HEK293 (cell line): ENCODE data around the gene TGFB3.

Experiments
- OVOL3 ChIP-seq: fragments of 450-650 bp; formaldehyde crosslinking; IDR thresholded peaks from 2 replicates; pipeline ENCODE4 v1.5.1; 2016; ENCODE audit warnings: missing biosample characterization, missing genetic modification characterization
- TCF7L2 ChIP-seq: IDR thresholded peaks from 2 replicates; pipeline ENCODE4 v1.6.1; 2011; ENCODE audit warnings: low read depth, mild to moderate bottlenecking, inconsistent platforms, low read length, moderate library complexity, borderline replicate concordance
- ZNF16 ChIP-seq: fragments of 450-650 bp; formaldehyde crosslinking; IDR thresholded peaks from 2 replicates; pipeline ENCODE4 v1.5.1; 2016; ENCODE audit warnings: low read depth, missing biosample characterization, missing genetic modification characterization
- ZNF18 ChIP-seq: fragments of 450-650 bp; formaldehyde crosslinking; IDR thresholded peaks from 2 replicates; pipeline ENCODE4 v1.5.1; 2016; ENCODE audit warnings: missing biosample characterization, missing genetic modification characterization
- ZNF426 ChIP-seq: fragments of 450-650 bp; formaldehyde crosslinking; IDR thresholded peaks from 2 replicates; pipeline ENCODE4 v1.5.1; 2017; ENCODE audit warnings: missing biosample characterization, missing genetic modification characterization, mild to moderate bottlenecking, inconsistent platforms, moderate library complexity
- ZNF555 ChIP-seq: fragments of 450-650 bp; formaldehyde crosslinking; conservative IDR thresholded peaks from 2 replicates; pipeline ENCODE4 v1.5.1; 2017; ENCODE audit warnings: missing biosample characterization, mild to moderate bottlenecking, missing genetic modification characterization, inconsistent platforms
- TF ChIP-seq, protein P1 (sequence below): fragments of 450-650 bp; formaldehyde crosslinking; IDR thresholded peaks from 2 replicates; pipeline ENCODE4 v1.5.1; 2016; ENCODE audit warnings: missing biosample characterization, missing genetic modification characterization
- TF ChIP-seq, protein P2 (sequence below): fragments of 450-650 bp; formaldehyde crosslinking; IDR thresholded peaks from 2 replicates; pipeline ENCODE4 v1.5.1; 2016; ENCODE audit warnings: missing biosample characterization, missing genetic modification characterization

- TF ChIP-seq, protein P1, sequence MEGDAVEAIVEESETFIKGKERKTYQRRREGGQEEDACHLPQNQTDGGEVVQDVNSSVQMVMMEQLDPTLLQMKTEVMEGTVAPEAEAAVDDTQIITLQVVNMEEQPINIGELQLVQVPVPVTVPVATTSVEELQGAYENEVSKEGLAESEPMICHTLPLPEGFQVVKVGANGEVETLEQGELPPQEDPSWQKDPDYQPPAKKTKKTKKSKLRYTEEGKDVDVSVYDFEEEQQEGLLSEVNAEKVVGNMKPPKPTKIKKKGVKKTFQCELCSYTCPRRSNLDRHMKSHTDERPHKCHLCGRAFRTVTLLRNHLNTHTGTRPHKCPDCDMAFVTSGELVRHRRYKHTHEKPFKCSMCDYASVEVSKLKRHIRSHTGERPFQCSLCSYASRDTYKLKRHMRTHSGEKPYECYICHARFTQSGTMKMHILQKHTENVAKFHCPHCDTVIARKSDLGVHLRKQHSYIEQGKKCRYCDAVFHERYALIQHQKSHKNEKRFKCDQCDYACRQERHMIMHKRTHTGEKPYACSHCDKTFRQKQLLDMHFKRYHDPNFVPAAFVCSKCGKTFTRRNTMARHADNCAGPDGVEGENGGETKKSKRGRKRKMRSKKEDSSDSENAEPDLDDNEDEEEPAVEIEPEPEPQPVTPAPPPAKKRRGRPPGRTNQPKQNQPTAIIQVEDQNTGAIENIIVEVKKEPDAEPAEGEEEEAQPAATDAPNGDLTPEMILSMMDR (tag by site-specific recombination), result no peak
- no peak for TF ChIP-seq TCF7L2
- TF ChIP-seq ZNF18 (tag by site-specific recombination), result no peak
- TF ChIP-seq, protein P2, sequence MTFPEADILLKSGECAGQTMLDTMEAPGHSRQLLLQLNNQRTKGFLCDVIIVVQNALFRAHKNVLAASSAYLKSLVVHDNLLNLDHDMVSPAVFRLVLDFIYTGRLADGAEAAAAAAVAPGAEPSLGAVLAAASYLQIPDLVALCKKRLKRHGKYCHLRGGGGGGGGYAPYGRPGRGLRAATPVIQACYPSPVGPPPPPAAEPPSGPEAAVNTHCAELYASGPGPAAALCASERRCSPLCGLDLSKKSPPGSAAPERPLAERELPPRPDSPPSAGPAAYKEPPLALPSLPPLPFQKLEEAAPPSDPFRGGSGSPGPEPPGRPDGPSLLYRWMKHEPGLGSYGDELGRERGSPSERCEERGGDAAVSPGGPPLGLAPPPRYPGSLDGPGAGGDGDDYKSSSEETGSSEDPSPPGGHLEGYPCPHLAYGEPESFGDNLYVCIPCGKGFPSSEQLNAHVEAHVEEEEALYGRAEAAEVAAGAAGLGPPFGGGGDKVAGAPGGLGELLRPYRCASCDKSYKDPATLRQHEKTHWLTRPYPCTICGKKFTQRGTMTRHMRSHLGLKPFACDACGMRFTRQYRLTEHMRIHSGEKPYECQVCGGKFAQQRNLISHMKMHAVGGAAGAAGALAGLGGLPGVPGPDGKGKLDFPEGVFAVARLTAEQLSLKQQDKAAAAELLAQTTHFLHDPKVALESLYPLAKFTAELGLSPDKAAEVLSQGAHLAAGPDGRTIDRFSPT (tag by site-specific recombination), result no peak
- TF ChIP-seq ZNF16 (tag by site-specific recombination), result no peak
- TF ChIP-seq ZNF555 (tag by site-specific recombination), result no peak
- TF ChIP-seq ZNF426 (tag by site-specific recombination), result no peak
- no peak for TF ChIP-seq OVOL3 (tag by site-specific recombination)
These were observed 30.1 kb upstream of the TGFB3 start for GRCh38 chr14:76011930-76012329.
